ENCODE measurements around the gene CD84.
"Not testable (repeated sequence)": the region's sequence is repeated elsewhere in the genome, so short reads cannot be mapped to it uniquely, and the experiment has no call there.

Gene CD84

DNA sequence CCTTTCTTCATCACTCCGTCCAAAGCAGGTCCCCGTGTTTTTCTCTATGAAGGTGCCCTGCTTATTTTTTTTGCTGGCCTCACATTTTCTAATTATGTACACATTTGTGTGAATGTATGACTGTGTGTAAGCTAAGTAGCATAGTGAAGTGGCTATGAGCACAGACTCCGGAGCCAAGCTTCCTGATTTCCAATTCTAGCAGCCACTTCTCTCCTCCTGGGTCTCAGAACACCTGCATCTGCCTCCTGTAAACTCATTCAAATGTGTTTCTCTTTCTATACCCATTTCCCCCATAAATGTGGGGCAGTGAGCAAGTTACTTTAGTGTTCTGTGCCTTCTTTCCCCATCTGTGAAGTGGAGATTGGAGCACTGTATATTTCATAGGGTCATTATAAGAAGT lies 58.3 kb downstream of the CD84 start:
- TF ChIP-seq, protein P1, sequence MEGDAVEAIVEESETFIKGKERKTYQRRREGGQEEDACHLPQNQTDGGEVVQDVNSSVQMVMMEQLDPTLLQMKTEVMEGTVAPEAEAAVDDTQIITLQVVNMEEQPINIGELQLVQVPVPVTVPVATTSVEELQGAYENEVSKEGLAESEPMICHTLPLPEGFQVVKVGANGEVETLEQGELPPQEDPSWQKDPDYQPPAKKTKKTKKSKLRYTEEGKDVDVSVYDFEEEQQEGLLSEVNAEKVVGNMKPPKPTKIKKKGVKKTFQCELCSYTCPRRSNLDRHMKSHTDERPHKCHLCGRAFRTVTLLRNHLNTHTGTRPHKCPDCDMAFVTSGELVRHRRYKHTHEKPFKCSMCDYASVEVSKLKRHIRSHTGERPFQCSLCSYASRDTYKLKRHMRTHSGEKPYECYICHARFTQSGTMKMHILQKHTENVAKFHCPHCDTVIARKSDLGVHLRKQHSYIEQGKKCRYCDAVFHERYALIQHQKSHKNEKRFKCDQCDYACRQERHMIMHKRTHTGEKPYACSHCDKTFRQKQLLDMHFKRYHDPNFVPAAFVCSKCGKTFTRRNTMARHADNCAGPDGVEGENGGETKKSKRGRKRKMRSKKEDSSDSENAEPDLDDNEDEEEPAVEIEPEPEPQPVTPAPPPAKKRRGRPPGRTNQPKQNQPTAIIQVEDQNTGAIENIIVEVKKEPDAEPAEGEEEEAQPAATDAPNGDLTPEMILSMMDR (IDR thresholded peaks at IDR 0.05; ENCODE audit: low read depth, low read length, missing control alignments) = no peak
- DNase-seq (ENCODE audit: low read depth) = no peak
- peak overlapping the region; percentile 83 for H3K4me3 ChIP-seq (ENCODE audit: low read depth, low read length)

DNA sequence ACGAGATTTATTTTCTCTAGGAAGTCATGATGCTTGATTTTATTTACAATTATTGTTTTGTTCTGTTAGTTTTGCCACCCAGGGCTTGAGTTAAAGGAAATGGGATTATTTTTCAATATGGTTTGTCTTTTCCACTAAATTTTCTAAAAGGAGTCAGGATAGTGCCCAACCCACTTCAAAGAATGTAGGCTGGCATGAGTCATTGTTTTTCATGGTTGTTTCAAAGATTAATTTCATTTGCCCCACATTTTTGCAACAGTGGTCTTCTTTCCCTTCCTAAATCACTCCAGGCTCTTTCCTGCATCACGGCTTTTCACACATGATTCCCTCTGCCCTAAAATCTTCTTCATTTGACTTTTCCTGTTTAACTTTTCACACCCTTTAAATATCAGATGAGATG lies 58.7 kb downstream of the CD84 start:
- TF ChIP-seq, protein P1 (IDR thresholded peaks at IDR 0.05; ENCODE audit: low read depth, low read length, missing control alignments) = no peak
- no peak for DNase-seq (ENCODE audit: low read depth)
- H3K4me3 ChIP-seq (ENCODE audit: low read depth, low read length) = peak overlapping the region; percentile 83

DNA sequence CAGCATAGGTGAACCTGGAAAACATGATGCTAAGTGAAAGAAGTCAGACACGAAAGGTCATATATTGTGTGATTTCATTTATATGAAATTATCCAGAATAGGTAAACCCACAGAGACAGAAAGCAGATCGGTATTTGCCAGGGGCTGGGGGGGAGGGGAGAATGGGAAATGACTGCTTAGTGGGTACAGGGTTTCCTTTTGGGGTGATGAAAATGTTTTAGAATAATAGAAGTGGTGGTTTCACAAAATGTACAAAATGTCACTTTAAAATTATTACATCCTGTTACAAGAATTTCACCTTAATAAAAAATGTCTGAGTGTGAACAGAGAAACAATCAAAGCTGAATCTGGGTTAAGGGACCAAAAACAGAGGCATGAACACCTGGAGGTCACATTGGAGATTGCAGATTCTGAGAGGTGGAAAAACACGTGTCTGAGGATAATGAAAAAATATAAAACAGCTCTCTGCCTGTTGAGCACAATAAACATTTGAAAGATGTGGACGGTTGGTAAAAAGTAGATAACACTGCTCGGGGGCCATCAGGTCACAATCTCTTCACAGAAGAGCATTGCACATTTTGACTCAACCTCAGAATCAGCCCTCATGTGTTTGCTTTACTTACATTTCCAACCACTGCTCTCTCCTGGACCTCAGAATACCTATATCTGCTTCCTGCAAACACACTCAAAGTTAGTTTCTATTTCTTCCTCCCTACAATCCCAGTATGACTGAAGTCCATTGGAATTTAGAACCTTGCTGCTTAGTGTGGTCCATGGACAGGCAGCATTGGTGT lies 59.5 kb downstream of the CD84 start:
- TF ChIP-seq, protein P1 (IDR thresholded peaks at IDR 0.05; ENCODE audit: low read depth, low read length, missing control alignments) = peak; percentile 55
- no peak for DNase-seq (ENCODE audit: low read depth)
- peak overlapping the region; percentile 83 for H3K4me3 ChIP-seq (ENCODE audit: low read depth, low read length)

DNA sequence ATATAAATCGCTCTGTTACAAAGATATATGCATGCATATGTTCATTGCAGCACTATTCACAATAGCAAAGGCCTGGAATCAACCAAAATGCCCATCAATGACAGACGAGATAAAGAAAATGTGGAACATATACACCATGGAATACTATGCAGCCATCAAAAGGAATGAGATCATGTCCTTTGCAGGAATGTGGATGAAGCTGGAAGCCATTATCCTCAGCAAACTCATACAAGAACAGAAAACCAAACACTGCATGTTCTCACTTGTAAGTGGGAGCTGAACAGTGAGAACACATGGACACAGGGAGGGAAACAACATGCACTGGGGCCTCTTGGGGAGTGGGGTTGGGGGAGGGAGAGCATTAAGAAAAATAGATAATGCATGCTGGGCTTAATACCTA lies 61.8 kb downstream of the CD84 start:
- DNase-seq (ENCODE audit: low read depth); H3K4me3 ChIP-seq (ENCODE audit: low read depth, low read length): not testable (repeated sequence)

DNA sequence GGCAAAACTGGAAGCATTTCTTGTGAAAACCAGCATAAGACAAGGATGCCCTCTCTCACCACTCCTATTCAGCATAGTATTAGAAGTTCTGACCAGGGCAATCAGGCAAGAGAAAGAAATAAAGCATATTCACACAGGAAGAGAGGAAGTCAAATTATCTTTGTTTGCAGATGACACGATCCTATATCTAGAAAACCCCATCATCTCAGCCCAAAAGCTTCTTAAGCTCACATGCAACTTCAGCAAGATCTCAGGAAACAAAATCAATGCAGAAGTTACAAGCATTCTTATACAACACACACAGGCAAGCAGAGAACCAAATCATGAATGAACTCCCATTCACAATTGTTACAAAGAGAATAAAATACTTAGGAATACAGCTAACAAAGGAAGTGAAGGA lies 63.4 kb downstream of the CD84 start:
- H3K4me3 ChIP-seq (ENCODE audit: low read depth, low read length); DNase-seq (ENCODE audit: low read depth): not testable (repeated sequence)

DNA sequence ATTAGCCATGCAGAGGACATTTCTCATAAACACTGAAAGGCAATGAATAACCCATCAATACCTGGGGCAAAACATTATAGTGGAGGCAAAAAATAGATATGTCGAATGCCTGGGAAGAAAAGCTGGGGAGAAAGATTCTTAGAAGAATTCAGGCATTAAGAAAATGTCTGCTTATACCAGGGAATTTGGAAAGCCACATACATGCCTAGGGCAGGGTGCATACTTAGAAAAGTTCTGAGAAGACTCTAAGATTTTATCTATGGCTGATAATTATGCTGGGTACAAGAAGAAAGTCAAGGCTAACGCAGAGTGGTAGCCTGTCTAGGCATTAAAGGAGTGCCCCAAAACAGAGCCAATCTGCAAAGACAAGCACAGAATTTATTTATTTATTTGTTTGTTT lies 74.6 kb downstream of the CD84 start:
- DNase-seq (ENCODE audit: low read depth) = no peak
- no peak overlapping the region for H3K4me3 ChIP-seq (ENCODE audit: low read depth, low read length)
- TF ChIP-seq, protein P1 (IDR thresholded peaks at IDR 0.05; ENCODE audit: low read depth, low read length, missing control alignments) = no peak

DNA sequence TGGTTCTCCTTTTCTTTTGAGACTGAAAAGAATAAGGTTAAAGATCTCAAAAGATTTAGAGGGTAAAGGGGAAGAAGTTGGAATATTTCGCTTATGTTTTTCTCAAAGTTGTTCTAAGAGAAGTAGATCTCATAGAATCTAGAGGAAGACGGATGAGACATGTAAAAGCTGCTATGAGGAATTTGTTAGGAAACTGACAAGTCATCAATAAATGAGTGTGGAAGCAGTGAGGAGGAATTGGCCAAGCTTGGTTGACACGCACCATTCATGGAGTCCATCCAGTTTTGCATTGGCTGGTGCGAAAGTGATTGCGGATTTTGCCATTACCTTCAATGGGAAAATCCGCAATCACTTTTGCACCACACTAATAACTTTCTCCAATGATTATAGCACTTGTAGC lies 76.2 kb downstream of the CD84 start:
- DNase-seq (ENCODE audit: low read depth) = no peak
- TF ChIP-seq, protein P1 (IDR thresholded peaks at IDR 0.05; ENCODE audit: low read depth, low read length, missing control alignments) = no peak
- no peak overlapping the region for H3K4me3 ChIP-seq (ENCODE audit: low read depth, low read length)

DNA sequence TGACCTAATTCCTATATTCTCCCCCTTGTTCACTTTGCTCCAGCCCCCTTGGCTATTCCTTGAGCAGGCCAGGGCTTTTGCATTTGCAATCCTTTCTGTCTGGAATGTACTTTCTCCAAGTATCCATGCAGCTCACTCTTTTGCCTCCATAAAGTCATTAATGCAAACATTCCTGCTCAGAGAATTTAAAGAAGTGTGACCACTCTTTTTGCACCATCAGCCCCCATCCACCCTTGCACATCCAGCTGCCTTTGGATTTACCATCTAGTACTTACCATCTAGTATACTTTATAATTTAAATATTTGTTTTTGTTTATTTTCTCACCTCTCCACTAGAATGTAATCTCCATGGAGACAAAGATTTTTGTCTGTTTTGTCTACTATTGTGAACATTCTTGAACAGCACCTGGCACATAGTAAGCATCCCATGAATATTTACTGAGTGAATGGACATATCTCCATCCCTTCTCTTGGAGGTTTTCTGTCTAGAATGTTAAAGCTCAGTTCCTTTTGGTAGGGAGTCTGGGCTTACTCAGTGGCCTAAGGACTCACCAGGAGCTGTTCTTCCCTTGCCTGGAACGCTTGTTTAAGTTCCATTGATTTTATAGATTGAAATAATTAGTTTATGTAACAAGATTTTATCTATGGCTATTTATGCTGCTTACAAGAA lies 78.8 kb downstream of the CD84 start:
- no peak for DNase-seq (ENCODE audit: low read depth)
- TF ChIP-seq, protein P1 (IDR thresholded peaks at IDR 0.05; ENCODE audit: low read depth, low read length, missing control alignments) = no peak
- no peak overlapping the region for H3K4me3 ChIP-seq (ENCODE audit: low read depth, low read length)
